GM21717 (cell line): ENCODE results near the gene CAPG.
"Not testable (repeated sequence)": the region's sequence is repeated elsewhere in the genome, so short reads cannot be mapped to it uniquely, and the experiment has no call there.

Source experiments
- ATAC-seq: cut with Tn5 transposase; IDR thresholded peaks from one replicate; pipeline ENCODE4 v1.9.1; 2021; ENCODE audit warnings: mild to moderate bottlenecking, moderate library complexity; ENCODE audit not compliant: unreplicated experiment

The CAPG gene

DNA sequence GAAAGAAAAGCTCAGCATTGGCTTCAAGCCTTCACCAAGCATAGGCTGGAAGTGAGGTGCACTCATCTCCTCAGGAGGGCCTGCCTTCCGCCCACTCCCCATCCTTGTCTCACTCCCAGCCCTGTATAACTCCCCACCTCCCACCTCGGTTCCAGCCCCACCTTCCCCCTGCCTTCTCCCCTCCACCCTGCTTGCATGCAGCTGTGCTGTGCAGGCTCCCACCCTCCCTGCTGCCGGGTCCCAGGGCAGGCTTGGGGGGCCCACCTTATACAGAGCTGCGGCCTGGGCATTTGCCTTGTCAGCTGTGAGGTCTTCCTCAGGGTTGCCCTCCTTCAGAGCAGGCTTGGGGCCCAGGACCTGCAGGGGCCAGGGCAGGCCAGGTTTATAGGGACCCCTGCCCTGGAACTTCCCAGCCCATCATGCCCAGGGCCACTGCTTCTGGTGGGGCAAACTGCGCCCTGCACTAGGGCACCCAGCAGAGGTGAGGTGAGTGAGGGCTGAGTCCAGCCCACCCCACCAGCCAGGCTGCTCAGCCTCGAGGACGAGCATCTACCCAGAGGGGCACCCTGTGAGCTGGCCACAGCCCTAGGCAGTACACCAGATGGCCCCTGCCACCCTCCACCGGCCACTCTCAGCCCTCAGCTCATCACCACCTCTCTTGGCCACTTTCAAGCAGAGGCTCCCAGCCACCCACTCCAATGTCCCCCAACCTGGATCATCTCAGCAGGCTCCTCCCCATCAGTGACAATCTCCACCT lies 11.6 kb downstream of the CAPG start:
- no peak for ATAC-seq

GRCh38 chr2:85397925-85398331 lies 12.2 kb downstream of the CAPG start:
- ATAC-seq, result no peak

DNA sequence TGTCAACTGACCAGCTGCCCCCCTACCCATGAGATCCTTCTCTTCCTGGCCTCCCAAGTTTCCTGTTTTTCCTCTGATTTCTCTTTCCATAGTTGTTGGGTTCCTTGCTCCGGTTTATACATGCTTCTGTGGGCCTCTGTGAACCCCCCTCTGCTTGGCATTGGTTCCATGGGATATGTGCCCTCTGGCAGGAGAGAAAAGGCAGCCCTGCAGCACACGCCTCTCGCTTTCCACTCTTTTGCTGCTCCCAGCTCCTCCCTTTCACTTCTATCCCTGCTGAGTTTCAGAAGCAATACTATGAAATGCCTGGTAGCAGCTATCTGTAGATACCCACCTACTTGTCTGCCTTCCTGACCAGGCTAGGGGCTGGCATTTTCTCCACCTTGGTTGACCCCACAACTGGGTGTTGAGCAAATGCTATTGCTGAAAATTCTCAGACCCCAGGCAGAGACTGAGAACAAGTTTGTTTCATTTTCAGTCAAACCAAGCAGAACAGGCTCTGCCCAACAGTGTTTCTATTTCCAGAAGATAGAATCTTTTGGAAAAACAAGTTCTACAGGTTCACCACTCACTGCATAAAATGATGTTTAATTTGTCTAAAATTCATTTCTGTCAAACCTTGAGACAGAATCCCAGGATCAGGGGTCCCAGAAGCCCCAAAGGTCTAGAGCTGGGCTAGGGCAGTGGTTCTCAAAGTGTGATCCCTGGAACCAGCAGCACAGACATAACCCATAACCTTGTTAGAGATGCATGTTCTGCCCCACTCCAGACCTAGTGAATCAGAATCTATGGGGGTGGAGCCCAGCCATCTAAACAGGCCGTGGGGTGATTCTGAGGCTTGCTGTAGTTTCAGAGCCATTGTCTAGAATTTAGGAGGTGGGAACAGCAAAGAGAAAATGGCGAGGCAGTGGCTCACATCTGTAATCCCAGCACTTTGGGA lies 13.4 kb downstream of the CAPG start:
- ATAC-seq, result no peak

DNA sequence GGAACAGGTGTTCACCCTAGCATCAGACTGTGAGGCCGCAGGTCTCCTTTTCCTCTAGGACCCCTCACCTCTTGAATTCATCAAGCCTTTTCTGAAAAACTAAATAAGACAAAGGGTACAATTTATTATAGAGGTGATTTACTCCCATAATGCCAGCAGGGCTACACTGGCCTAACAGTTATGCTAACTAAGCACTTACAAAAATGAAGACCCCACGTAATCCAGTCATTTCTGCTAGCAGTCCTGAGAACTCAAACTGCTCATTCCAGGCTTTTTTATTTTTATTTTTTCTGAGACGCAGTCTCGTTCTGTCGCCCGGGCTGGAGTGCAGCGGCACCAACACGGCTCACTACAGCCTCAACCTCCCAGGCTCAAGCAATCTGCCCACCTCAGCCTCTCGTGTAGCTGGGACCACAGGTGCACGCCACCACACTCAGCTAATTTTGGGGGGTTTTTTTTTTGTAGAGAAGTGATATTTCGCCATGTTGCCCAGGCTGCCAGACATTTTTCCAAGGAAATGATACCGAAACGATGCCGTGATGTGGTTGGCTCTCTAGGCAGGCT lies 14.2 kb downstream of the CAPG start:
- no peak for ATAC-seq

GRCh38 chr2:85394976-85395375 lies 15.2 kb downstream of the CAPG start:
- ATAC-seq, result no peak

DNA sequence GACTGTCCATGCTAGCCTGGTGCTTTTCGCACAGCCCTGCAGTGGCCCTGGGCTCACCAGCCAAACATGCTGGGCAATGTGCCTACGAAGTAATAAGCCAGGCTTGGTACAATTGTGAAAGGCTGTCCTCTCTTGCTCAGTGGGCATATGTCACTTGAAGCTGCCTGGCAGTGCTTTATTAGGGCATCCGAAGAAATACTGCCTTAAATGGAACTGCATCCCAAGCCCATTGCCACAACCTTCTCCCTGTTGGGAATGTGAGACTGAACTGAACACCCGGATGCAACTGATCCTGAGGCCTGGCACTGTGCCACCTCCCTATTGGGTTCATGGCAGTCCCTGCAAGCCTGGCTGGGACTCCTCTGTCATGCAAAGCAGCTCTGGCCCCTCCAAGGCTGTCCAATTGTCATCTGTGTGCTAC lies 15.9 kb downstream of the CAPG start:
- ATAC-seq, result no peak

DNA sequence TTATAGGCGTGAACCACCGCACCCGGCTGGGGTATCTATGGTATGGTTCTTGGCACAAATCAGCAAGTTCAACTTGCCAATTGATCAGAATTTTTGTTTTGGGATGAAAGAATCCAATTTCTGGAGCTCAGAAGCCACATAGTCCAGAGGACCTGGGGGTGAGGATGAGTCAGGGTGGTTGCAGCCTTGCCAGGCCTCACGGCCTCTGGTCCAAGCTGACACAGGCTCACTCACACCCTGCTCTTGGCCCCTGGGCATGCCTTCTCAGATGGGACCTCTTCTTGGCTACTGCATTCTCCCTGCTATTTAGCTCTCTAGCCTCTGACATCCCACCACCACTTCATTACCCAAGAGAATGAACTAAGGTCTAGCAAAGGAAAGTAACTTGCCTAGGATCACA lies 16.3 kb downstream of the CAPG start:
- no peak for ATAC-seq

DNA sequence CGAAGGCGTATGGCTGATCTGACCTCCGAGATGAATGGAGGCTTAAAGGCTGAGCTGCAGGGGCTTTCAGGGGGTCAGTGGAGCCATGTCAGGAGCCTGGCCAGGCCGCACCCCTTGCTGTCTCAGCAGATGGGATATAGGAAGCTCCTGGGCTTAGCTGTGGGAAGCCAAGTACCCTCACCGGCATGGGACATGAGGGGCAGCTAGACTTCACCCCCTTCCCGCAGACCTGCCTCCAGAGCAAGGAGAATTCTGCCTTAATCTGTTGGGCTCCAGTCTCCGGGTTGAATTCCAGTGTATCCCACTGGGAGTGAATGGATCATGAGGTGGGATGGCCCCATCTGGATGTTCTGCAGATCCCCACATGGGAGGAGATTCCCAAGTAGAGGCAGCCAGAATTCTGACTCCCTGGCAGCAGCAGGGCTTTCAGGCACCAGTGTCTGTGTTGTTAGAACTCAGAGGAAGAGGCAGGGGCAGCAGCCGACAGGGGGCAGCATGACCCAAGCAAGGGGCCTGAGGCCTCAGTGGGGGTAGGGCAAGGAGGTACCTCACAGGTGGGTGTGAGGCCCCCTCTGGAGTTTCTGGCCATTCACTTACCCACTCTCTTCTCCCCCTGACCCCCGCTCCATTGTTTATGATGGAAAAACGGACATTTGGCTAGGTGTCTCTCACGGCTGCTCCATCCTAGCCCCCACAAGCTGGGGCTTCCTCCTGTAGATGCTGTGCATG lies 19.1 kb downstream of the CAPG start:
- no peak for ATAC-seq

- no peak for ATAC-seq
These were observed 21.2 kb downstream of the CAPG start for GRCh38 chr2:85388878-85389538.

GRCh38 chr2:85387754-85388153 lies 22.4 kb downstream of the CAPG start:
- no peak for ATAC-seq

- ATAC-seq, result no peak
These were observed 24.4 kb downstream of the CAPG start for GRCh38 chr2:85385746-85386145.

GRCh38 chr2:85383850-85384249 lies 26.3 kb downstream of the CAPG start:
- no peak for ATAC-seq

GRCh38 chr2:85383151-85383550 lies 27.0 kb downstream of the CAPG start:
- ATAC-seq, result not testable (repeated sequence)

- ATAC-seq, result no peak
These were observed 30.1 kb downstream of the CAPG start for GRCh38 chr2:85380048-85380447.

- ATAC-seq, result no peak
These were observed 31.9 kb downstream of the CAPG start for GRCh38 chr2:85378257-85378656.

DNA sequence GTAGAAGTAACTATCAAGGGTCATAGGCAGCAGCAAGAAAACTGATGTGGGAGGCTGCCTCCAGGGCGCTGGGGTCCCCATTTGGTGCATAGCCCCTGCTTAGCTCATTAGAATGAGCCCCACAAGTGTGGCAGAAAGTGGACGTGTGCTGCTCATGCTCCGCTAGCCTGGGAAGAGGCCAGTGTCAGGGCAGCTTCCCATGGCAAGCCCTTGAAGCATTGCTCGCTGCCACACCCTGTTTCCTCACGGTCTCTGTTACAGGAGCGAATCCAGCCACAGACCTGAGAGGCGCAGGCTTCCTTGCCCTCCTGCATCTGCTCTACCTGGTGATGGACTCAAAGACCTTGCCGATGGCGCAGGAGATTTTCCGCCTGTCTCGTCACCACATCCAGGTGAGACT lies 33.1 kb downstream of the CAPG start:
- ATAC-seq, result no peak

- ATAC-seq, result no peak
These were observed 33.7 kb downstream of the CAPG start for GRCh38 chr2:85376291-85377065.

DNA sequence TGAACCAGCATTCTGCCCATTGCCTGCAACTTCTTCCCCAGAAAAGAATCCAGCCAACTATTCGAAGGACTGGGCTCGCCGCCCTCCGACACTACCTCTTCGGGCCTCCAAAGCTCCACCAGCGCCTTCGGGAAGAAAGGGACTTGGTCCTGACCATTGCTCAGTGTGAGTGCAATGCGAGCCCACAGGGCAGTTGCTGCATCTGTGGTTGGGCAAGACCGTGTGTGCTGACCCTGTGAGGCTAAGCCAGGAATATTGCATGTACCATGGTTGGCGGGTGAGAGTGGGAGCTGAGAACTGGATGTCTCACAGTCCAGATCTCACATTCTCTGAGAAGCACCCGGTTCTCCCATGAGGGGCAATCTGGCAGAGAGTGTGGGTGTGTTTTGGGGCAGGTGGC lies 39.1 kb downstream of the CAPG start:
- no peak for ATAC-seq

DNA sequence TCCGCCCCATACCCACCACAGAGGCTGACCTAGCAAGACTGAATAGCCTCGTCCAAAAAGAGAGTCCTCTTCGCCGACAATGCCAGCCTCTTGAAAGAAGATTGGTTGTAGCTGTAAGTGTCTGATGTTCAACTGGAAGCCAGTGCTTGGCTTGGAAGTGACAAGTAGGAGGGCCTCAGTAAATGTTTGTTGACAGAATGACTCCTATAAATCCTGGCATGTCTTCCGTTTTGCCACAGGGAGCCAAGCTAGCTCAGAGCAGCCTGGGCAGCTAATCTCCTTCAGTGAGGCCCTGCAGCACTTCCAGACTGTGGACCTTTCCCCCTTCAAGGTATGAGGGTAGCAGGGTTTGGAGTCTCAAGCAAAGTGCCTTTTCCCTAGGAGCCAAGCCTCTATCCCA lies 40.7 kb downstream of the CAPG start:
- no peak for ATAC-seq

DNA sequence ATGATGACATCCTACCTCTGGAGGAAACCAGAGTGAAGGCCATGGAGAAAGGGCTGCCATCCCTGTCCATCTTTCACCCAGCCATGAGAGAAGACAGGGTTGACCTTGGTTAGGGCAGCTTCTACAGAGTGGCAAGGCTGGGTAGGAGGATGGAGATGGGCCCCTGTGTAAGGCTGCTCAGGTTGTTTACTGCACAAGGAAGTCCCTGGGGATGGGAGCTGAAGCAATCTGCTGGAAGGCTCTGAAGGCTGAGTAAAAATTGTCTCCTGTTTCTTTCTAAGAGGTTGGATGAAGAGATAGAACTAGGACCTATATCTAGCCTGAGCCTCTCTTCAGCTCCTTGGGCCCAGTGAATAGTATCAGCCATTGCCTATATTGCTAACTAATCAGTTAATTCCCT lies 41.2 kb downstream of the CAPG start:
- no peak for ATAC-seq
